Duodenal mucosa (tissue), 2 donors: ENCODE data around the gene SNX33.
"Not testable (repeated sequence)": the region's sequence is repeated elsewhere in the genome, so short reads cannot be mapped to it uniquely, and the experiment has no call there.

ENCODE experiments used
- H3K27ac ChIP-seq: one replicate; pipeline ENCODE4 v1.7.0; 2013; ENCODE audit warnings: low read depth, low read length
- H3K27me3 ChIP-seq, 2 donors: one replicate each; pipeline ENCODE4 v1.7.0; 2013; ENCODE audit warnings: low read length in 2 of 2, control low read depth in 1 of 2; ENCODE audit not compliant: insufficient read depth in 2 of 2, control insufficient read depth in 1 of 2
- H3K36me3 ChIP-seq, 2 donors: one replicate each; pipeline ENCODE4 v1.7.0; 2013; ENCODE audit warnings: low read length in 2 of 2, control low read depth in 1 of 2; ENCODE audit not compliant: insufficient read depth in 2 of 2, control insufficient read depth in 1 of 2
- H3K4me1 ChIP-seq, 2 donors: one replicate each; pipeline ENCODE4 v1.7.0; 2013; ENCODE audit warnings: low read length in 2 of 2, control low read depth in 1 of 2; ENCODE audit not compliant: insufficient read depth in 2 of 2, control insufficient read depth in 1 of 2
- H3K4me3 ChIP-seq, 2 donors: one replicate each; pipeline ENCODE4 v1.7.0; 2013; ENCODE audit warnings: low read length in 2 of 2, low read depth in 1 of 2
- H3K9ac ChIP-seq, 2 donors: one replicate each; pipeline ENCODE4 v1.7.0; 2013; ENCODE audit warnings: low read length in 2 of 2, low read depth in 1 of 2
- H3K9me3 ChIP-seq, 2 donors: one replicate each; pipeline ENCODE4 v1.7.0; 2013; ENCODE audit warnings: low read length in 2 of 2, control low read depth in 1 of 2; ENCODE audit not compliant: control insufficient read depth in 1 of 2

Gene SNX33

DNA sequence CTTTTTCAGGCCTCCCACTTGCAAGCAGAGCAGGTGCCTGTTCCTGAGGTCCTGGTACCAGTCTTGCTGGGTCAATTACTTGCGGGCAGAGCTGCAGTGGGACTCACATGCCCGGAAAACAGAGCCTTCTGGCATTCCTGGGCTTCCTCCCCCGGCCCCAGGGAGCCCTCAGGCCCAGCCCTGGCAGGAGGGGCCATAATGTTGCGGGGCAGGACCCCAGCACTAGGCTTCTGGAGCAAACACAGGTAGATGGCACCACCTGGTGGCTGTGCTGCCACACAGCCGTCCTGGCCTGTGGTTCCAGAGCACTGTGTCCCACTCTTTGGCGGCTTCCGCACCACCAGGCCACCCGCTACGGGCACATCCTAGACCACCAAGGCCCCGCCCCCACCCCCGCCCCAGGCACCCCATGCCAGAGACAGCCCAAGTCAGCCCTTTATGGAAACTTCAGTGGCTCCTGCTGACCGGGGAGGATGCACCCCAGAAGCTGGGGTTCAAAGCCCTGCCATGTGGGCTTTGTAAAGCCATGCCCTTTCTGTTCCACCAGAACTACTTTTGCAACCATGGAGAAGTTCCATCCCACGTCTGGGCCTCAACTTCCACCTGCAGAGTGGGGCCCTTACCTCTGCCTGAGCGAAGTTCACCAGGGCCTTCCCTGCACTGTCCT, 36.1 kb downstream of the SNX33 start:
- H3K27me3 ChIP-seq, H3K4me1 ChIP-seq, H3K4me3 ChIP-seq, H3K9me3 ChIP-seq, H3K27ac ChIP-seq, H3K9ac ChIP-seq, H3K36me3 ChIP-seq: not testable (repeated sequence)

DNA sequence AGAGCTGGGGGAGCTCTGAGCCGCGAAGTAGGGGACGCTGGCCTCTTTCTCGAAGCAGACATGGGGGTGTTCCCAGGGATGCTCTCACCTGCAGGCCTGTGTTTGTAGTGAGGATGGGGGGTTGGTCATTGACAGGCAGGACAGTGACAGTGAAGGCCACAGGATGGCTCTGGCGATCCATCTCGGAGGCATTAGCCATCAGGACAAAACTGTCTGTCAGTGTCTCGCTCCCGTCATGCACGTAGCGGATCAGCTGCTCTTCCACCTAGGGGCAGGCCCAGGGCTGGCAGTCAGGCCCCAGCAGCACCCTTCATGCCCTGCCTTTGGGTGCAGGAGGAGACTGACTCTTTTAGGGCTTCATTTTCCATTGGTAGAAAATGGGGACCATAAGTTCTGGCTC, 36.9 kb downstream of the SNX33 start:
- Histone ChIP-seq H3K9ac (no peak overlapping the region), H3K4me3 (no peak overlapping the region), H3K27ac (no peak overlapping the region), H3K36me3 (no peaks in the 10 kb centered on the region), H3K4me1 (no peaks in the 10 kb centered on the region), H3K27me3 (no peaks in the 10 kb centered on the region), H3K9me3 (no peaks in the 10 kb centered on the region)

DNA sequence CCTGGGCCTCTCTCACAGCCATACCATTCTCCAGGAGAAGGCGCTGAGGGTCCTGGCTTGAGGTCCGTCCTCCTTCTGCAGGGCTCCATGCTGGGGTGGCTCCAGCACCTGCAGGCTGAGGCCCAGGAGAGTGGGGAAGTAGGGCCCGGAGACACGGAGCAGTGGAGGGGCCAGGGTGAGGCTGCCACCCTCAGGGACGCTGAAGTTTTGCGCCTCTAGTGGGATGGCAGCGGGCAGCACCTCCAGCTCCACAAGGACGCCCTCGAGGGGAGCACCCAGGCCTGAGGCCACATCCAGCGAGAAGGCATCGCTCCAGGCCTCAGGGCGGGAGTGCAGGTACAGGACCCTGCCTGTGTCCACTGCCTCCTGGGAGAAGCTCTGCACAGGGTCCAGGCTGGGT, 37.5 kb downstream of the SNX33 start:
- Histone ChIP-seq H3K9me3 (no peaks in the 10 kb centered on the region), H3K4me3 (no peak overlapping the region), H3K36me3 (no peaks in the 10 kb centered on the region), H3K4me1 (no peaks in the 10 kb centered on the region), H3K27ac (no peak overlapping the region), H3K27me3 (no peaks in the 10 kb centered on the region), H3K9ac (no peak overlapping the region)

DNA sequence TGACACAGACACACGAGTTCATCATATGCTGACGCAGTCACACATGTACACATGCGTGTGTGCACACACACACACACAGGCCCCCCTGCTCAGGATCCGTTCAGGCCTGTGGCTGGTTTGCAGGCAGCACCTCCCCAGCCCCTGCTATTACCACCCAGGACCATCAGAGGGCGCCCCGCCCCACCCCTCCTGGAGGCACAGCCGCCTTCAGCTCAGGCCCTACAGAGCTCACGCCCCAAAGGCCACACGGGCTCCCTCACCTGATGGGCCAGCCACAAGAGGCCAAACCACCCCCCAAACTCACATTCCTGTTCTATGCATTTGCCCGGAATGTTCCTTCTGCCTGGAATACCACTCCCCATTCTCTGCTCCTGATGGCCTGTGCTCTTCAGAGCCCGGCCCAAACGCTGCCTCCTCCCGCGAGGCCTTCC, 38.5 kb downstream of the SNX33 start:
- not testable (repeated sequence) for H3K36me3 ChIP-seq, H3K4me1 ChIP-seq, H3K9ac ChIP-seq, H3K4me3 ChIP-seq, H3K27ac ChIP-seq, H3K27me3 ChIP-seq, H3K9me3 ChIP-seq

DNA sequence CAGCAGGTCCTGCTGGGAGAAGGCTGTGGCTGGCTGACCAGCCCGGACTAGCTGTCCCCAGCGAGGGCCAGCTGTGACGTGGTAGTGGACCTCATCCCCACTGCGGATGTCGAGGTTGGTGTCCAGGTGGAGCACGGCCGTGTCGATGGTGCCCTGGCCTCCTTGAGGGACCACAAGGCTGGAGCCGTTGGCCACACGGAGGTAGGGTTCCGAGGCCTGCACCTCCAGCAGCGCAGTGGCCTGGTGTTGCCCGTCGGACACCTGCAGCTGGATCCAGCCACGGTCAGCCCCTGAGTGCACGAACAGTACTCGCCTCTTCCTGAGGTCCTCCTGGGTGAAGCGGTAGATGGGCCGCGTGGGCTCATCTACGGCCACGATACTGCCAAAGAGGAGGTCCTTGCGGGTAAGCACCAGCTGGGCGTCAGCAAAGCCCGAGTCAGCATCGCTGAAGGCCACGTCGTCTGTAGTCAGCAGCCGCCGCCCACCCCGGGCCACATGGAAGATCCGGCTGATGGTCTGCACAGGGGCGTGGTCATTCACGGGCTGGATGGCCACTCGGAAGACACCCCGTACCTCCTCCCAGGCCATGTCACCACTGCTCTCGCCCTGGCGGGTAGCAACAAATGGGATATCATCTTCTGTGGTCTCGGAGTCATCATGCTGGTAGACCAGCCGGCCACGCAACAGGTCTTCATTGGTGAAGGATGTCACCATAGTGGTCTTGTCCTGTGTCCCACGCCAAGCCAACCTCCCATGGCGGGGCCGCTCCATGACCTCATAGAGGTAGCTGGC, 40.0 kb downstream of the SNX33 start:
- no peak overlapping the region for H3K27ac ChIP-seq

DNA sequence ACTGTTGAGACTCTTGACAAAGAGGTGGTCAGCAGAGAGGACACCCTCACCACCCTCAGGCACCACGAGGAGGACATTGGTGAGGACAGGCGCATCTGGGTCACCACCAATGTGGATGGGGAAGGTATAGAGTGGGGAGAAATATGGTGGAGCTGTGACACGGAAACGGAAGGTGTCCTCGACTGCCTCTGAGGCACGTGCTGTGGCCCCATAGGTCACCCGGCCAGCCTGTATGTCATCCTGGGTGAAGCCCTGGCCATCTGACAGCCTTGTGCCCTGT, 40.5 kb downstream of the SNX33 start:
- H3K27ac ChIP-seq, result no peak overlapping the region
- H3K4me3 ChIP-seq, result no peak overlapping the region
- H3K36me3 ChIP-seq, result no peaks in the 10 kb centered on the region
- no peaks in the 10 kb centered on the region for H3K9me3 ChIP-seq
- no peak overlapping the region for H3K9ac ChIP-seq
- no peaks in the 10 kb centered on the region for H3K27me3 ChIP-seq
- peaks cover under 1 to 2% of the 10 kb centered on the region in 2 donors for H3K4me1 ChIP-seq

More for the DNA sequence above, 40.0 kb downstream of the SNX33 start:
- Histone ChIP-seq H3K27me3 (no peaks in the 10 kb centered on the region), H3K36me3 (no peaks in the 10 kb centered on the region), H3K4me1 (no peaks in the 10 kb centered on the region), H3K9me3 (no peaks in the 10 kb centered on the region), H3K4me3 (no peak overlapping the region), H3K9ac (no peak overlapping the region)

DNA sequence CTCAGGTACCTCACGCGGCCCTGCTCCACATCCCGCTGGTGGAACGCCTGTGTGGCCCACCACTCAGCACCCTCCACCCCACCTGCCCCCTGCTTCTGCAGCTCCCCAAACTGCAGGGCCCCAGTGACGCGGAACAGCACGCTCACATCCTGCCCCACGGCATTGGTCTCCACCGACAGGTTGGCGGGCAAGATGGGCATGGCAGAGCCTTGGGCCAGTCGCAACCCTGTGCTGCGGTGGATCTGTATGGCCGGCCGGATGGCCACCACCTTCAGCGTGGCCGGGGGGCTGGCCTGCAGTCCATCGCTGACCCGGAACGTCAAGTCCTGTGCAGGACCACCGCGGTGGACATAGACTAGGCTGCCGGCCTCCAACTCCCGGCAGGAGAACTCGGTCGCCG, 41.1 kb downstream of the SNX33 start:
- H3K9me3 ChIP-seq, result no peaks in the 10 kb centered on the region
- no peak overlapping the region for H3K4me3 ChIP-seq
- H3K27me3 ChIP-seq, result no peaks in the 10 kb centered on the region
- H3K36me3 ChIP-seq, result no peaks in the 10 kb centered on the region
- no peak overlapping the region for H3K9ac ChIP-seq
- peaks cover 7 to 8% of the 10 kb centered on the region in 2 donors for H3K4me1 ChIP-seq
- H3K27ac ChIP-seq, result no peak overlapping the region

DNA sequence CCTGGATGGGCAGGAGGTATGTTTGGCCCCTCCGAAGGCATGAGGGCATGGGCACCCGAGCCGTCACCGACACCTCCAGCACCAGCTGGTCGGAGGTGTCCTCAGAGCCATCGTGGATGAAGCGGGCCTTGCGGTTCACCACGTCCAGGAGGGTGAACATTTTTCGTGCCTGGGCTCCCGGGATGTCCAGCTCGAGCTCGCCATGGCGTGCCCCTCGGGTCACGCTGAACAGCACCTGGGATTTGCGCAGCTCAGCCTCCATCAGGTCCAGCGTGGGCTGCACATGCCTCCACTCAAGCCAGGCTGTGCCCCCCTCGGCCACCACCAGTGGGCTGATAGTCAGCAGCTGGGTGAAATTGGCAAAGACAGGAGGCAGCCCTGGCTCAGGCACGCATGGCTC, 41.7 kb downstream of the SNX33 start:
- not testable (repeated sequence) for H3K36me3 ChIP-seq, H3K4me3 ChIP-seq, H3K9ac ChIP-seq, H3K9me3 ChIP-seq, H3K27me3 ChIP-seq, H3K27ac ChIP-seq
- peaks cover 13 to 14% of the 10 kb centered on the region in 2 donors for H3K4me1 ChIP-seq

DNA sequence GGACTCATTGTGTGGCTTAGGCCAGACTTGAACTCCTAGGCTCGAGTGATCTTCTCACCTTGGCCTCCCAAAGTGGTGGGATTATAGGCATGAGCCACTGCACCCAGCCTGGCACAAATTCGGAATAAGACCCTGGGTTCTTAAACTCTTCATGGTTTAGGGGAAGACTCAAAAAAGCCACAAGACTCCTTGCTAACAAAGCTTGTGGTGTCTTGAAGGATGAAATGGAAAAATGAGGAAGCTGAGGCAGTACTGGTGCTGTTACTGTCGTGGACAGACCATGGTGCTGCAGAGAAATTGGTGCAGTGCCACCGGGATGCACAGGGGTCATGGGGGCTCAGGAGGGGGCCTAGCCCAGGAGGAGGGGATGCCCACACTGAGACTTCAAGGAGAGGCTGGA, 44.6 kb downstream of the SNX33 start:
- not testable (repeated sequence) for H3K9ac ChIP-seq, H3K9me3 ChIP-seq, H3K27ac ChIP-seq, H3K36me3 ChIP-seq, H3K27me3 ChIP-seq, H3K4me3 ChIP-seq
- H3K4me1 ChIP-seq, result peaks cover 23 to 24% of the 10 kb centered on the region in 2 donors

DNA sequence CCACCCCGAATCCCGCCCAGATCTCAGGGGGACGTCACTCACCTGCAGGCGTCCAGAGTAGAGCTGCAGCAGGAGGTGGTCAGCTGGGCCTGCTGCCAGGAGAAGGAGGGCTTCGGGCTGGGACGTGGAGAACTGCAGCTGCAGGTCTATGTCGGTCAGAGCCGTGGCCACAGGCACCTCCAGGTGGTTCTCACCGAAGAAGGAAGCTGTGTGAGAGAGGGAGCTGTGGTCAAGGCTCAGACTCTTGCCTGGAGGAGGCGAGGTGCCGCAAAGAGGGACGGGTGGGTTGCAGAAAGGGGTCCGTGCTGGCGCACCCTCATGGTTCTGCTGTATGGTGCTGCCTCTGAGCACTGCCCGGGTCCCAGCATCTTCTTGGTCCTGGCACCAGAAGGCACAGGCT, 45.3 kb downstream of the SNX33 start:
- H3K9me3 ChIP-seq, H3K27me3 ChIP-seq, H3K9ac ChIP-seq, H3K27ac ChIP-seq, H3K36me3 ChIP-seq, H3K4me3 ChIP-seq: not testable (repeated sequence)
- peaks cover 23 to 24% of the 10 kb centered on the region in 2 donors for H3K4me1 ChIP-seq
